Measurements from ENCODE around the gene AFG1L. TPM values are rescaled to one million over a fixed set of nuclear protein-coding genes. Genes with fewer than 3 reads are reported as not detected.

Gene AFG1L
- total RNA-seq, 4 donors from 2014 or later = 6.7 to 8.6 (median 7.4) TPM

DNA sequence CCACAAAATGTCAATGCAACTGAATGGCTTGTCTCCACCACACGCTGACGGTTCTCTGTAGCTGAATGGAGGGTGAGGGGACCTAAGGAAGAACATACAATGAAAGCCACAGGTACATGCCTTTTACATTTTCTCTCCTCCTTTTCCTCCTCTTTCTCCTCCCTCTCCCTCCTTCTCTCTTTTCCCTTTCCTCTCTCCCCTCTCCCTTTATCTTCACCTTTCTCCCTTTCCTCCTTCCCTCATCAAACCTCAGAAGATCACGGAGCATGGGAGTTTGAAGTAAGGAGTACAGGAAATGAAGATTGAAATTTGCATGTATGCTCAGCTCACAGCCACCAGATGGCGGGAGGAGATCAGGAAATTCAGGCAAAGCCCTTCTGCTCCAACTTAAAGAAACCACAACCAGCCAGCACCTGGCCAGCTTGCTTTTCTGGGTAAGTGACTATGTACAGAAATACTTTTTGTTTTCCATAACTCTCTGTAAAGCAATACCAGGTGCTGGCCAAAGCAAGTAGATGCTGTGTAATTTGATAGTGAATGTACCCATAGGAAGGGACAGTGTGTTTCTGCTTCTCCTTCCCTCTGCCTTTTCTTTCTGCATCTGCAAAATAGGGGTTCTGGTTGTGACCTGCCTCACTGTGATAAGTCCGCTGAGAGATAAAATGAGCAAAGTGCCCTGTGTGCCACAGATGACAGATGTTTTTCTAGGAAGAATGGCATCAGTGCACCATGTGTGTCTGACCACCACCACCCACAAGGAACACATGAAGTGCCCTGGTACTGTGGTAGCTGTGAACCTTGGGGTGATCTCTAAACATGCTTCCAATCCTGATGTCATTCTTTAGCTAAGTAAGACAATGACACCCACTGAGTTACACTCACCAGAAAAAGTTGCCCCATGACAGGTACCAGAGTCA lies 247.2 kb downstream of the AFG1L start:
- DNase-seq = peak; percentile 69 to 78
- Histone ChIP-seq H3K36me3 (no peaks in the 10 kb centered on the region), H3K4me1 (no peaks in the 10 kb centered on the region), H3K27ac (no peak overlapping the region), H3K27me3 (no peaks in the 10 kb centered on the region), H3K9me3 (no peaks in the 10 kb centered on the region), H3K4me3 (replicated peaks in 1 of 3) (no peak overlapping the region)
- TF ChIP-seq, protein P1, sequence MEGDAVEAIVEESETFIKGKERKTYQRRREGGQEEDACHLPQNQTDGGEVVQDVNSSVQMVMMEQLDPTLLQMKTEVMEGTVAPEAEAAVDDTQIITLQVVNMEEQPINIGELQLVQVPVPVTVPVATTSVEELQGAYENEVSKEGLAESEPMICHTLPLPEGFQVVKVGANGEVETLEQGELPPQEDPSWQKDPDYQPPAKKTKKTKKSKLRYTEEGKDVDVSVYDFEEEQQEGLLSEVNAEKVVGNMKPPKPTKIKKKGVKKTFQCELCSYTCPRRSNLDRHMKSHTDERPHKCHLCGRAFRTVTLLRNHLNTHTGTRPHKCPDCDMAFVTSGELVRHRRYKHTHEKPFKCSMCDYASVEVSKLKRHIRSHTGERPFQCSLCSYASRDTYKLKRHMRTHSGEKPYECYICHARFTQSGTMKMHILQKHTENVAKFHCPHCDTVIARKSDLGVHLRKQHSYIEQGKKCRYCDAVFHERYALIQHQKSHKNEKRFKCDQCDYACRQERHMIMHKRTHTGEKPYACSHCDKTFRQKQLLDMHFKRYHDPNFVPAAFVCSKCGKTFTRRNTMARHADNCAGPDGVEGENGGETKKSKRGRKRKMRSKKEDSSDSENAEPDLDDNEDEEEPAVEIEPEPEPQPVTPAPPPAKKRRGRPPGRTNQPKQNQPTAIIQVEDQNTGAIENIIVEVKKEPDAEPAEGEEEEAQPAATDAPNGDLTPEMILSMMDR (IDR thresholded peaks at IDR 0.05) = peak; percentile 53 to 96 (median 84)
- TF ChIP-seq POLR2A (IDR thresholded peaks at IDR 0.05) = no peak
- 20 to 26% methylated on average over 5 of the region's 5 CpGs for WGBS, 2 donors
- intact Hi-C loops (cut with DNase I) = loop anchor here (2.0 to 5.0 kb wide), 4 partner anchors 240 to 530 kb away; no protein-coding TSS in a partner anchor

DNA sequence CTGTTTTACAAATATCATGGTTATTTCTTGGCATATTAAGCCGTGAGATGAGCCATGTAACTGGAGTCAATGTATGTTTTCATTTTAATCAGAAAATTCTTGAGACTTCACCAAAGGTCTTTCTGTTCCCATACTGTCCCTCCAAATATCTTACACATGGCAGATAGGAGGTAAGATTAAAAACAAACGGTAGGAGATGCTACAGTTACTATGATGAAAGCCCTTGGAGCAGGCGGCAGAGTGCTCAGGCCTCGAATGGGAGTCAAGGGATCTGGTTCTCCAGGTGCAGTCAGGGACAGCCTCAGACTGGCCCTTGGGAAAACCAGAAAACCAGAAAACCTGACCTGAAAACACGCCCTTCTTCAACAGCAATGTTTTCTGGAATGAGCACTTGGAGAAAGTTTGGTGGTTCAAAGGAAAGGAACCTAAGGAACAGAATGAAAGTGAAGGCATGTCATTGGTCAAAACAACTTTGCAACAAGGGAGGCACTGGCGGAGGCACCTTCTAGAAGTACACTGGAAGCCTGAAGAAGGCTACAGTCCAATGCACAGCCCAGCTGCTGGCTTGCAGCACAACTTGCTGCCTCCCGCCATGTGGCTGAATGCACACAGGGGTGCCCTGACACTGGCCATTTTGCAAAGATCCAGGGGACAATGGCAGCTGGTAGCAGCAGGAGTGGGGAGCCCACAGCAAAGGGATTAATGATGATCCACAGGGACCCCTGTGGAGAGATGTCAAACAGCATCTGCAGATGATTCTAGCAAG lies 248.5 kb downstream of the AFG1L start:
- Histone ChIP-seq H3K4me1 (no peaks in the 10 kb centered on the region), H3K27ac (no peak overlapping the region), H3K4me3 (replicated peaks in 1 of 3) (no peak overlapping the region), H3K36me3 (no peaks in the 10 kb centered on the region), H3K27me3 (no peaks in the 10 kb centered on the region), H3K9me3 (no peaks in the 10 kb centered on the region)
- TF ChIP-seq POLR2A (IDR thresholded peaks at IDR 0.05) = no peak
- TF ChIP-seq, protein P1 (IDR thresholded peaks at IDR 0.05) = no peak
- intact Hi-C loops (cut with DNase I) = loop anchor here (2.0 to 5.0 kb wide), 4 partner anchors 239 to 529 kb away; no protein-coding TSS in a partner anchor
- no peak for DNase-seq
- 84 to 90% methylated on average over 7 of the region's 7 CpGs for WGBS, 2 donors

DNA sequence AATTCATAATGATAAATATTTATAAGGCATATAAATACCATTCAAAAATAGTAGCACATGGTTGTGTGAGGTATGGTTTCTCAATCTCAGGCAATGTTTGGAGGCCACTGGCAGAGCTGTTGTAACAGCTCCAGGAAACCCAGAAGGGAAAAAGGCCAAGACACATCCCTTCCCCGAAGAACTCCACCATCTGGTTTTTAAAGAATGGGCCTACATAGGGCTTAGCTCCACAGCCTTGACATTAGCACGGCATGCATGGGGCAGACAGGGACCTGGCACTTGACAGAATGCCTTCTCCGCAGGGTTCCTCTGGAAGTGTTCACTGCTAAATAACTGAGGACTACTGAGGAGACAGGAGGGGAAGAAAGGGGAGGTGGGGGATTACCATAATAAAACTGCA lies 249.8 kb downstream of the AFG1L start:
- no peaks in the 10 kb centered on the region for H3K4me1 ChIP-seq
- TF ChIP-seq POLR2A (IDR thresholded peaks at IDR 0.05) = no peak
- TF ChIP-seq, protein P1 (IDR thresholded peaks at IDR 0.05) = no peak
- H3K4me3 ChIP-seq (replicated peaks in 1 of 3) = no peak overlapping the region
- intact Hi-C loops (cut with DNase I) = loop anchor here (5.0 kb wide), 3 partner anchors 238 to 528 kb away; no protein-coding TSS in a partner anchor
- 75 to 84% methylated on average over 3 of the region's 3 CpGs for WGBS, 2 donors
- DNase-seq = no peak
- H3K9me3 ChIP-seq = no peaks in the 10 kb centered on the region
- H3K27ac ChIP-seq = no peak overlapping the region
- H3K27me3 ChIP-seq = no peaks in the 10 kb centered on the region
- H3K36me3 ChIP-seq = no peaks in the 10 kb centered on the region

DNA sequence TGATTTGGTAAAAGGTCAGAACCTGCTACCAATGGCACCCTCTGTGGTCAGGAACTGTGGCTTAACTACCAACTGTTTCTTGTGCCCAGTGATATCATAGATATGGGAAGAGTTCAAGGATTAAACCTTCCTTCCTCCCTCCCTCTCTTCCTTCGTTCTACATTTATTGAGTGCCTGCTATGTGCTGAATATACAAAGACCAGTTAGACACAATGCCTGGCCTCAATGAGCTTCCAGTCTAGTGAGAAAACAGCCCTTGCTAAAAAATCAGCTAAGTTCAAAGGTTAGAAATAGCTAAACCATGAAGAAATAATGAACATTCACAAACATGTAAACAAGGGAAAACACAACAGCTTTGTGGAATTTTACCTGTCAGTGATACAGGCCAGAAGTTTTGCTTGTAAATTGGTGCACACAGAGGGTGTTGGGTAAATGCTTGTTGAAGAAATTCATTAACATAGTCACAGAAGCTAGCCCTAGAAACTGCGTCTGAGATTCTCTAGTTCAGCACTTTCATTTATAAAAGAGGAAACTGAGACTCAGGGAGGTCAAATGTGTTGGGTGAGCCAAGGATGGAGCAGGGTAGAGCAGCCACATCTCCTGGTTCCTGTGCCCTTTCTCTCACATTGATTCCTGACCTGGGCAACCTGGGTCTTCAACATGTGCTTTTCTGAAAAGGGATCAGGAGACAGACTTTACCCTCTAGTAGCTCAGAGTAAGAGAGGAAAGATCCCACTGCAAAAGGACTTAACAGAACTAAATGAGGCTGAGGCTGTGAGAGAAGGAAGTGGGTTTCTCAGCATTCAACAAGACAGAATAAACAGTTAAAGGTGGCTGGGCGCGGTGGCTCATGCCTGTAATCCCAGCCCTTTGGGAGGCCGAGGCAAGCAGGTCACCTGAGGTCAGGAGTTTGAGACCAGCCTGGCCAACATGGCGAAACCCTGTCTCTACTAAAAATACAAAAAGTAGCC lies 251.5 kb downstream of the AFG1L start:
- no peak overlapping the region for H3K27ac ChIP-seq
- H3K9me3 ChIP-seq = no peaks in the 10 kb centered on the region
- H3K27me3 ChIP-seq = no peaks in the 10 kb centered on the region
- DNase-seq = no peak
- intact Hi-C loops (cut with DNase I) = no loop called here
- 89 to 91% methylated on average over 6 of the region's 6 CpGs for WGBS, 2 donors
- H3K36me3 ChIP-seq = no peaks in the 10 kb centered on the region
- H3K4me1 ChIP-seq = no peaks in the 10 kb centered on the region
- no peak overlapping the region for H3K4me3 ChIP-seq (replicated peaks in 1 of 3)
- TF ChIP-seq, protein P1 (IDR thresholded peaks at IDR 0.05) = no peak
- no peak for TF ChIP-seq POLR2A (IDR thresholded peaks at IDR 0.05)
